ENCODE results near the gene JMJD8. TPM values are rescaled to one million over a fixed set of nuclear protein-coding genes. Genes with fewer than 3 reads are reported as not detected.
A peak's percentile ranks its signal among the peaks of the same experiment; 100 is the strongest.

JMJD8 gene
- total and polyA plus RNA-seq, 9 of the 15 experiments (the other 6 are each of a cell fraction or from before 2014, with no cell fraction given) = 1.2 to 50.6 (median 29.3) TPM

GRCh38 chr16:638836-639235 lies 45.3 kb downstream of the JMJD8 start:
- TF ChIP-seq ZMIZ1 (IDR thresholded peaks at IDR 0.05; ENCODE audit: low read depth in 2 of 2, low read length in 2 of 2) (no peak), HEY1 (CRISPR knock-in tag; IDR thresholded peaks at IDR 0.05; ENCODE audit: borderline replicate concordance) (no peak), RBFOX2 (IDR thresholded peaks at IDR 0.05; ENCODE audit: low read depth, low read length) (0 out of 2 replicates have a peak, but pooled peaks have one; percentile 5), HMGN3 (IDR thresholded peaks at IDR 0.05; ENCODE audit: borderline replicate concordance, extremely low read depth, insufficient read length, low read depth, low read length) (peak; percentile 18), ZBTB17 (CRISPR knock-in tag; IDR thresholded peaks at IDR 0.05) (no peak)
- no peak for DNase-seq (ENCODE audit: extremely low read depth in 1 of 4, low spot score in 3 of 4)
- Histone ChIP-seq H3K9me1 (ENCODE audit: control insufficient read depth, insufficient read depth, low read length) (no peaks in the 10 kb centered on the region), H3K9me3 (replicated peaks; ENCODE audit: control insufficient read depth, insufficient read depth, low read depth, low read length) (no peaks in the 10 kb centered on the region), H3K36me3 (ENCODE audit: control insufficient read depth, insufficient read depth, low read length) (peaks cover 20% of the 10 kb centered on the region; the same call in 1 of the 3 replicates), H3K4me1 (replicated peaks in 1 of 2; ENCODE audit: control insufficient read depth in 2 of 2, insufficient read depth in 2 of 2, low read length in 2 of 2) (peaks cover 18 to 87% of the 10 kb centered on the region in 2 experiments; a peak in 4 of 5 replicates), H3K4me3 (no peak overlapping the region), H3K27me3 (ENCODE audit: control insufficient read depth in 2 of 2, insufficient read depth in 2 of 2, low read length in 2 of 2) (no peaks in the 10 kb centered on the region), H2AFZ (ENCODE audit: low read depth, low read length) (no peak overlapping the region), H3K27ac (ENCODE audit: extremely low read depth, low read depth, low read length) (no peak overlapping the region), H3K4me2 (ENCODE audit: insufficient read depth, low read length) (no peak overlapping the region), H3K9ac (ENCODE audit: insufficient read depth in 1 of 2, low read depth in 2 of 2, low read length in 2 of 2) (peak overlapping the region in 1 of 2 experiments; percentile 74; a peak in 2 of 4 replicates), H3K79me2 (ENCODE audit: control insufficient read depth, insufficient read depth, low read length) (peaks cover 53% of the 10 kb centered on the region), H4K20me1 (replicated peaks; ENCODE audit: control insufficient read depth, insufficient read depth, low read length) (no peaks in the 10 kb centered on the region)
- in situ Hi-C loops (cut with MboI) = no loop called here
- no peak for ATAC-seq
- 71% methylated on average over 9 of the region's 9 CpGs for WGBS (ENCODE audit: insufficient coverage, low coverage, missing lambda C conversion rate)
- CTCF ChIA-PET (ENCODE audit: low intra/inter-chr PET ratio) = no interaction called here
- no peak for FAIRE-seq
- POLR2A ChIA-PET = no interaction called here
- BruUV-seq (replicated peaks) = no TSS peak
- intact Hi-C loops (cut with micrococcal nuclease) = loop anchor here (5.0 kb wide), 1 partner anchor 38 kb away; the partner anchor contains the start of gene RHBDL1

Measured in K562 (cell line).